Measurements from ENCODE around the gene CACNA1C. TPM values are rescaled to one million over a fixed set of nuclear protein-coding genes. Genes with fewer than 3 reads are reported as not detected.

Gene CACNA1C
- total RNA-seq, 1 experiment from 2014 or later, result 1.1 TPM

GRCh38 chr12:2034633-2035430 lies 18.0 kb upstream of the CACNA1C start:
- Histone ChIP-seq H3K14ac (ENCODE audit: insufficient read depth, low read length) (no peak overlapping the region), H2BK20ac (ENCODE audit: low read depth, low read length, poor library complexity, severe bottlenecking) (no peak overlapping the region), H4K5ac (ENCODE audit: insufficient read length, low read depth, low read length) (no peak overlapping the region), H3K4me1 (ENCODE audit: insufficient read depth, low read length) (peaks cover 2% of the 10 kb centered on the region; the same call in 1 of the 2 replicates), H3K27me3 (ENCODE audit: insufficient read depth, low read length) (peaks cover 8% of the 10 kb centered on the region; the same call in 1 of the 2 replicates), H4K8ac (replicated peaks; ENCODE audit: insufficient read length, low read depth, low read length) (no peak overlapping the region), H2BK120ac (ENCODE audit: low read depth, low read length, poor library complexity, severe bottlenecking) (no peak overlapping the region), H2BK15ac (ENCODE audit: low read depth, low read length) (no peak overlapping the region), H3K79me1 (ENCODE audit: insufficient read depth, low read depth, low read length, poor library complexity, severe bottlenecking) (no peaks in the 10 kb centered on the region), H2AK5ac (ENCODE audit: insufficient read length, low read length) (no peak overlapping the region), H3K27ac (ENCODE audit: insufficient read length, low read depth, low read length) (no peak overlapping the region), H3T11ph (ENCODE audit: low read length) (no peak overlapping the region), H2BK12ac (ENCODE audit: insufficient read length, low read depth, low read length) (no peak overlapping the region), H3K79me2 (ENCODE audit: insufficient read depth, low read length) (no peaks in the 10 kb centered on the region), H4K91ac (ENCODE audit: insufficient read length, low read depth, low read length) (no peak overlapping the region), H2BK5ac (ENCODE audit: insufficient read length, low read length) (no peak overlapping the region), H3K9ac (ENCODE audit: extremely low read depth, insufficient read length, low read length) (no peak overlapping the region), H3K9me3 (ENCODE audit: control insufficient read depth, low read depth, low read length) (no peaks in the 10 kb centered on the region), H3K56ac (ENCODE audit: insufficient read length, low read depth, low read length) (no peak overlapping the region), H3K23ac (ENCODE audit: insufficient read length, low read depth, low read length) (no peak overlapping the region), H3K4me2 (ENCODE audit: insufficient read depth, insufficient read length, low read length) (peak overlapping the region; percentile 16), H3K18ac (ENCODE audit: insufficient read length, low read depth, low read length) (no peak overlapping the region), H4K20me1 (ENCODE audit: control insufficient read depth, insufficient read depth, insufficient read length) (no peaks in the 10 kb centered on the region), H3K4ac (ENCODE audit: low read depth, low read length) (no peak overlapping the region), H2AFZ (ENCODE audit: low read length) (no peak overlapping the region), H3K23me2 (ENCODE audit: insufficient read length, low read depth, low read length, poor library complexity, severe bottlenecking) (peaks cover 3% of the 10 kb centered on the region)
- Mint-ChIP-seq H3K27ac (no peak overlapping the region), H3K4me3 (peak overlapping the region; percentile 50 to 66), H3K36me3 (ENCODE audit: insufficient read depth in 1 of 3, low read depth in 3 of 3) (no peaks in the 10 kb centered on the region), H3K27me3 (ENCODE audit: low read depth) (peaks cover 78% of the 10 kb centered on the region), H3K4me1 (peaks cover 9 to 19% of the 10 kb centered on the region in 2 experiments), H3K9me3 (no peaks in the 10 kb centered on the region)
- DNase-seq, result peak; percentile 93
- no CpG with 5 or more reads among the region's 47 CpGs for WGBS (ENCODE audit: extremely low coverage, insufficient read length, low lambda C conversion rate)
- peak; percentile 97 for TF ChIP-seq CTCF (conservative IDR thresholded peaks at IDR 0.05)

Measured in H9 (cell line).